SK-N-SH (cell line): Measurements from ENCODE around the gene PTPN13. TPM values are rescaled to one million over a fixed set of nuclear protein-coding genes. Genes with fewer than 3 reads are reported as not detected.

Experiments
- CTCF ChIA-PET: fragments of 300-600, 350-600 bp; formaldehyde crosslinking; extraction: SDS; loops from one replicate; lab custom pipeline; 2021; lab: Yijun Ruan, JAX
- POLR2A ChIA-PET: fragments of 350-600 bp; sonication (Branson Sonifier 250); formaldehyde crosslinking; extraction: SDS; loops from one replicate; lab custom pipeline; 2020; ENCODE audit warnings: antibody characterized with exemption, inconsistent platforms; lab: Yijun Ruan, JAX
- DNase-seq: peaks from one replicate; pipeline ENCODE4 v3.0.0; 2012
- H2AFZ ChIP-seq: fragments of 200-600 bp; sonication (generic); 2 replicates; pipeline ENCODE4 v1.8.1; 2016; ENCODE audit warnings: antibody characterized with exemption, mild to moderate bottlenecking, low read depth
- H3F3A ChIP-seq: fragments of 200-600 bp; sonication (generic); replicated peaks from 2 replicates; pipeline ENCODE3; 2016; ENCODE audit warnings: antibody characterized with exemption, mild to moderate bottlenecking; ENCODE audit not compliant: insufficient read depth
- H3K27ac ChIP-seq, 2 experiments: fragments of 200-500 bp in 1 of 2; fragments of 200-600 bp in 1 of 2; sonication (Bioruptor generic) in 1 of 2; sonication (generic), shearing (Covaris generic) in 1 of 2; 2 replicates each; pipeline versions ENCODE4 v1.5.1 to v1.6.1; 2014 to 2016; ENCODE audit warnings: low read depth in 2 of 2, inconsistent platforms in 1 of 2, low read length in 1 of 2, mild to moderate bottlenecking in 1 of 2, mixed read lengths in 1 of 2
- H3K27me3 ChIP-seq: fragments of 200-600 bp; sonication (generic), shearing (Covaris generic); 2 replicates; pipeline ENCODE4 v1.6.1; 2016; ENCODE audit warnings: mixed run types; ENCODE audit not compliant: insufficient read depth
- H3K36me3 ChIP-seq, 2 experiments: fragments of 200-500 bp in 1 of 2; fragments of 200-600 bp in 1 of 2; sonication (Bioruptor generic) in 1 of 2; sonication (generic) in 1 of 2; replicated peaks in 1 of 2; 2 replicates each; pipeline versions ENCODE3 to v1.5.1; 2014 to 2016; ENCODE audit warnings: low read length in 1 of 2, mild to moderate bottlenecking in 1 of 2; ENCODE audit not compliant: insufficient read depth in 2 of 2, control insufficient read depth in 1 of 2
- H3K4me1 ChIP-seq, 2 experiments: fragments of 200-500 bp in 1 of 2; fragments of 200-600 bp in 1 of 2; sonication (Bioruptor generic) in 1 of 2; sonication (generic), shearing (Covaris generic) in 1 of 2; 2 replicates each; pipeline versions ENCODE4 v1.5.1 to v1.6.1; 2014 to 2016; ENCODE audit warnings: low read depth in 1 of 2, low read length in 1 of 2, mixed run types in 1 of 2; ENCODE audit not compliant: insufficient read depth in 2 of 2, control insufficient read depth in 1 of 2
- H3K4me2 ChIP-seq: fragments of 200-600 bp; sonication (generic), shearing (Covaris generic); 2 replicates; pipeline ENCODE4 v1.6.1; 2017; ENCODE audit warnings: mixed run types
- H3K4me3 ChIP-seq, 2 experiments: fragments of 200-500 bp in 1 of 2; fragments of 200-600 bp in 1 of 2; sonication (Bioruptor generic) in 1 of 2; sonication (generic), shearing (Covaris generic) in 1 of 2; 2 replicates each; pipeline versions ENCODE4 v1.5.1 to v1.8.1; 2014 to 2016; ENCODE audit warnings: low read depth in 2 of 2, inconsistent platforms in 1 of 2, low read length in 1 of 2, mild to moderate bottlenecking in 1 of 2, mixed read lengths in 1 of 2, moderate library complexity in 1 of 2
- H3K79me2 ChIP-seq: fragments of 200-600 bp; sonication (generic); 2 replicates; pipeline ENCODE4 v1.8.1; 2017; ENCODE audit warnings: mild to moderate bottlenecking; ENCODE audit not compliant: insufficient read depth
- H3K9ac ChIP-seq: fragments of 200-600 bp; sonication (generic); 2 replicates; pipeline ENCODE4 v1.6.1; 2017; ENCODE audit warnings: mixed run types
- H3K9me2 ChIP-seq: fragments of 200-600 bp; sonication (generic); 2 replicates; pipeline ENCODE4 v1.6.1; 2017; ENCODE audit warnings: mixed run types
- H3K9me3 ChIP-seq: fragments of 200-600 bp; sonication (generic); 2 replicates; pipeline ENCODE4 v1.6.1; 2017; ENCODE audit warnings: mixed run types, mild to moderate bottlenecking, moderate library complexity
- H4K20me1 ChIP-seq: fragments of 200-600 bp; sonication (generic); 2 replicates; pipeline ENCODE4 v1.6.1; 2017; ENCODE audit warnings: mild to moderate bottlenecking, mixed run types; ENCODE audit not compliant: insufficient read depth
- ELF1 ChIP-seq: IDR thresholded peaks from 2 replicates; pipeline ENCODE4 v1.4.0; 2012
- FOSL2 ChIP-seq: IDR thresholded peaks from 2 replicates; pipeline ENCODE4 v1.4.0; 2012; ENCODE audit warnings: low read depth, mild to moderate bottlenecking, moderate library complexity, borderline replicate concordance
- FOXJ3 ChIP-seq: sonication (generic); formaldehyde crosslinking; IDR thresholded peaks from 2 replicates; pipeline ENCODE4 v1.5.1; 2020; ENCODE audit warnings: mild to moderate bottlenecking, missing genetic modification reagents
- GABPA ChIP-seq: IDR thresholded peaks from 2 replicates; pipeline ENCODE4 v1.4.0; 2012; ENCODE audit warnings: low read depth, mild to moderate bottlenecking
- GATA2 ChIP-seq: sonication (generic); formaldehyde crosslinking; IDR thresholded peaks from 2 replicates; pipeline ENCODE4 v1.5.0; 2020; ENCODE audit warnings: mild to moderate bottlenecking, missing genetic modification reagents
- MXI1 ChIP-seq: IDR thresholded peaks from 2 replicates; pipeline ENCODE4 v1.6.1; 2012; ENCODE audit warnings: mild to moderate bottlenecking, low read depth, low read length, improper control_type of control experiment
- NFIC ChIP-seq: IDR thresholded peaks from 2 replicates; pipeline ENCODE4 v1.4.0; 2012; ENCODE audit warnings: borderline replicate concordance
- NRF1 ChIP-seq: IDR thresholded peaks from 2 replicates; pipeline ENCODE4 v1.6.1; 2012; ENCODE audit warnings: low read depth, mild to moderate bottlenecking, low read length
- POLR2AphosphoS5 ChIP-seq: IDR thresholded peaks from 2 replicates; pipeline ENCODE4 v1.6.1; 2012; ENCODE audit warnings: low read depth, low read length
- RAD21 ChIP-seq: IDR thresholded peaks from 2 replicates; pipeline ENCODE4 v1.6.1; 2012; ENCODE audit warnings: mild to moderate bottlenecking, low read length
- RCOR1 ChIP-seq: fragments of 150-350 bp; IDR thresholded peaks from 2 replicates; pipeline ENCODE4 v1.6.1; 2017; ENCODE audit warnings: antibody characterized with exemption, low read length
- RFX5 ChIP-seq: IDR thresholded peaks from 2 replicates; pipeline ENCODE4 v1.6.1; 2012; ENCODE audit warnings: mild to moderate bottlenecking, improper control_type of control experiment, low read length
- RXRA ChIP-seq: IDR thresholded peaks from 2 replicates; pipeline ENCODE4 v1.4.0; 2012; ENCODE audit warnings: low read depth, mild to moderate bottlenecking, borderline replicate concordance
- SIN3A ChIP-seq: IDR thresholded peaks from 2 replicates; pipeline ENCODE4 v1.6.1; 2012; ENCODE audit warnings: low read depth, mild to moderate bottlenecking, low read length, moderate library complexity, borderline replicate concordance
- SMC3 ChIP-seq: IDR thresholded peaks from 2 replicates; pipeline ENCODE4 v1.6.1; 2012; ENCODE audit warnings: low read depth, low read length, improper control_type of control experiment
- TAF1 ChIP-seq: IDR thresholded peaks from 2 replicates; pipeline ENCODE4 v1.6.1; 2012; ENCODE audit warnings: low read depth, mild to moderate bottlenecking, low read length, moderate library complexity, borderline replicate concordance
- TEAD4 ChIP-seq: IDR thresholded peaks from 2 replicates; pipeline ENCODE4 v1.4.0; 2012; ENCODE audit warnings: mild to moderate bottlenecking, borderline replicate concordance; ENCODE audit not compliant: insufficient read depth
- WGBS: methylation state at CpG from one replicate; pipeline ENCODE4 v1.1.6; 2017; ENCODE audit warnings: low lambda C conversion rate; 5-methylcytosine and 5-hydroxymethylcytosine counted together
- polyA plus RNA-seq, 3 experiments: library from polyadenylated mRNA; depleted of rRNA; stranded (reverse); fragments of >200 nt; gene quantifications; 2 replicates each; pipeline ENCODE4 v1.2.3, GENCODE V29; 2012
- TF ChIP-seq, protein P1 (sequence below): IDR thresholded peaks from 2 replicates; pipeline ENCODE4 v1.4.0; 2012; ENCODE audit warnings: low read depth
- TF ChIP-seq, protein P2 (sequence below): fragments of 200-600 bp; sonication (generic); IDR thresholded peaks from 2 replicates; pipeline ENCODE4 v1.6.1; 2017; ENCODE audit warnings: antibody characterized with exemption, mild to moderate bottlenecking, moderate library complexity
- TF ChIP-seq, protein P3 (sequence below): IDR thresholded peaks from 2 replicates; pipeline ENCODE4 v1.4.0; 2012; ENCODE audit warnings: low read depth, borderline replicate concordance
- TF ChIP-seq, protein P4 (sequence below): fragments of 150-350 bp; IDR thresholded peaks from 2 replicates; pipeline ENCODE4 v1.6.1; 2017; ENCODE audit warnings: antibody characterized with exemption, low read length, low read depth, borderline replicate concordance

The PTPN13 gene
- polyA plus RNA-seq, 1 of the 3 experiments (the other 2 are of a cell fraction), result 5.5 TPM

DNA sequence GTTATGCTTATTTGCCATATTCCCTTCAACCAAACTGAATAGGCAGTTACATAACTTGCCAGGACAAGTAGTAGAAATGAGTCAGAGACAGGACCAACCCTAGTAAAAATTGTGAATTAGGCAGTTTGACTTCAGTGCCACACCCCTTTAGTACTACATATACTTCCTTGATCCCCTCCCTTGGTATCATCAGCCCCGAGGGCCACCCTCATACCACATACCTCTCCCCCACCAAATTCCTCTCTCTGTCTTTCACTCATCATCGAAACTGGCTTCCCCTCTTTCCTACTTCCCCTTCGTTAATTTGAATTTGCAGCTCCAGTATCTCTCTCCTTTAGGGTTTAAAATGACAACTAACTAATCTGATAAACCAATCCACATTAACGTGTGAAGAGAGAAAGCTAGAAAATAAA lies 7.9 kb upstream of the PTPN13 start:
- ChIA-PET CTCF (interaction anchor here (0.8 to 1.3 kb wide), 2 partner anchors 22 to 114 kb away, joined by 3 read pairs; no protein-coding TSS in a partner anchor), POLR2A (no interaction called here)

DNA sequence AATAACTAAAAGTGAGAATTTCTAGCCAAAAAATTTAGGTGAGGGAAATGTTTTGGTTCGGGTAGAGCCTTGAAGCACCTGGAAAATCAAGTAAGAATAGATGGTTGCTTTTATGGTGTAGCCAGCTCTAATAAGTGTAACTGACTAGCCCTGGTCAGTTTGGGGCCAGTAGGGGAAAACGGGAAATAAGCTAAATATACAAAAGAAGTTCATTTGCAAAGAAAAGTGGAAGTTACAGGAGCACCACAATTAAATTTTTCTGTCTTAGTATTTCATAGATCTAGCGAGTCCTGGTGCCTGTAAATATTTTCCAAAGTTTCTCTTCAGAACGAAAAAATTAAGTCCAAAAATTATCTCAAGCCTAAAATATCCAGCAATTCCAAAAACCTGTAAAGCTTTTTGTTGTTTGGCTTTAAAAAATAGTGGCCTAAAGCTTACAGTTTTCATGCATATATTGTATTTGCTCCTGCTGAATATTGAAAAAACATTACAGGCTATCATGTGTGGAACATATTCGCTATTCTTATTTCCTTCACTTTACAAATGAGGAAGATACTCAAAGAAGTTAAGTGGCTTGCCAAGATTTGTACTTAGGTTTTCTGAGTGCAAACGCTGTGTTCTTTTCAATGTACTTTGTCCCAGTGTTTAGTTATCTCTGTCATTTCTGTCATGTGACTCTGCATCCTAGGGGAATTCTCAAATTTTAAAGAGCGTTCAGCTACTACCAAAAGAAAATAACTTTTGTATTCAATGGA lies 7.3 kb upstream of the PTPN13 start:
- CTCF ChIA-PET, result interaction anchor here (0.8 kb wide), 1 partner anchor 113 kb away, joined by 3 read pairs; no protein-coding TSS in a partner anchor
- POLR2A ChIA-PET, result no interaction called here
- Histone ChIP-seq H3K27me3 (no peaks in the 10 kb centered on the region), H2AFZ (no peak overlapping the region), H3K4me2 (no peak overlapping the region), H3K27ac (no peak overlapping the region), H3K9me2 (no peaks in the 10 kb centered on the region), H3K79me2 (no peaks in the 10 kb centered on the region), H3K36me3 (no peaks in the 10 kb centered on the region), H3F3A (no peaks in the 10 kb centered on the region), H3K9ac (no peak overlapping the region), H3K4me1 (no peaks in the 10 kb centered on the region; a peak in 1 of 4 replicates), H3K9me3 (no peaks in the 10 kb centered on the region), H4K20me1 (no peaks in the 10 kb centered on the region), H3K4me3 (no peak overlapping the region)
- DNase-seq, result no peak
- 83% methylated on average over 7 of the region's 7 CpGs for WGBS
- TF ChIP-seq SMC3 (no peak), ELF1 (no peak), NRF1 (no peak), NFIC (no peak), RXRA (no peak), RFX5 (no peak), TAF1 (no peak), SIN3A (no peak), MXI1 (no peak), FOSL2 (no peak), GABPA (no peak), GATA2 (no peak)
- TF ChIP-seq, protein P1, sequence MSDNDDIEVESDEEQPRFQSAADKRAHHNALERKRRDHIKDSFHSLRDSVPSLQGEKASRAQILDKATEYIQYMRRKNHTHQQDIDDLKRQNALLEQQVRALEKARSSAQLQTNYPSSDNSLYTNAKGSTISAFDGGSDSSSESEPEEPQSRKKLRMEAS, result no peak
- TF ChIP-seq, protein P2, sequence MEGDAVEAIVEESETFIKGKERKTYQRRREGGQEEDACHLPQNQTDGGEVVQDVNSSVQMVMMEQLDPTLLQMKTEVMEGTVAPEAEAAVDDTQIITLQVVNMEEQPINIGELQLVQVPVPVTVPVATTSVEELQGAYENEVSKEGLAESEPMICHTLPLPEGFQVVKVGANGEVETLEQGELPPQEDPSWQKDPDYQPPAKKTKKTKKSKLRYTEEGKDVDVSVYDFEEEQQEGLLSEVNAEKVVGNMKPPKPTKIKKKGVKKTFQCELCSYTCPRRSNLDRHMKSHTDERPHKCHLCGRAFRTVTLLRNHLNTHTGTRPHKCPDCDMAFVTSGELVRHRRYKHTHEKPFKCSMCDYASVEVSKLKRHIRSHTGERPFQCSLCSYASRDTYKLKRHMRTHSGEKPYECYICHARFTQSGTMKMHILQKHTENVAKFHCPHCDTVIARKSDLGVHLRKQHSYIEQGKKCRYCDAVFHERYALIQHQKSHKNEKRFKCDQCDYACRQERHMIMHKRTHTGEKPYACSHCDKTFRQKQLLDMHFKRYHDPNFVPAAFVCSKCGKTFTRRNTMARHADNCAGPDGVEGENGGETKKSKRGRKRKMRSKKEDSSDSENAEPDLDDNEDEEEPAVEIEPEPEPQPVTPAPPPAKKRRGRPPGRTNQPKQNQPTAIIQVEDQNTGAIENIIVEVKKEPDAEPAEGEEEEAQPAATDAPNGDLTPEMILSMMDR, result no peak
- TF ChIP-seq, protein P3, sequence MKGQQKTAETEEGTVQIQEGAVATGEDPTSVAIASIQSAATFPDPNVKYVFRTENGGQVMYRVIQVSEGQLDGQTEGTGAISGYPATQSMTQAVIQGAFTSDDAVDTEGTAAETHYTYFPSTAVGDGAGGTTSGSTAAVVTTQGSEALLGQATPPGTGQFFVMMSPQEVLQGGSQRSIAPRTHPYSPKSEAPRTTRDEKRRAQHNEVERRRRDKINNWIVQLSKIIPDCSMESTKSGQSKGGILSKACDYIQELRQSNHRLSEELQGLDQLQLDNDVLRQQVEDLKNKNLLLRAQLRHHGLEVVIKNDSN, result no peak

More for the DNA sequence above, 7.9 kb upstream of the PTPN13 start:
- 84% methylated on average over 4 of the region's 4 CpGs for WGBS
- H3K4me2 ChIP-seq, result no peak overlapping the region
- no peaks in the 10 kb centered on the region; a peak in 1 of 4 replicates for H3K4me1 ChIP-seq
- H3K36me3 ChIP-seq, result no peaks in the 10 kb centered on the region
- H3K4me3 ChIP-seq, result no peak overlapping the region
- H2AFZ ChIP-seq, result no peak overlapping the region
- no peak overlapping the region for H3K9ac ChIP-seq
- no peaks in the 10 kb centered on the region for H3K79me2 ChIP-seq
- H3K27ac ChIP-seq, result no peak overlapping the region
- DNase-seq, result no peak
- H3F3A ChIP-seq, result no peaks in the 10 kb centered on the region
- H4K20me1 ChIP-seq, result no peaks in the 10 kb centered on the region
- no peaks in the 10 kb centered on the region for H3K9me2 ChIP-seq
- H3K27me3 ChIP-seq, result no peaks in the 10 kb centered on the region
- no peak for TF ChIP-seq FOXJ3
- TF ChIP-seq, protein P3, result no peak
- TF ChIP-seq, protein P1, result no peak
- TF ChIP-seq, protein P4, sequence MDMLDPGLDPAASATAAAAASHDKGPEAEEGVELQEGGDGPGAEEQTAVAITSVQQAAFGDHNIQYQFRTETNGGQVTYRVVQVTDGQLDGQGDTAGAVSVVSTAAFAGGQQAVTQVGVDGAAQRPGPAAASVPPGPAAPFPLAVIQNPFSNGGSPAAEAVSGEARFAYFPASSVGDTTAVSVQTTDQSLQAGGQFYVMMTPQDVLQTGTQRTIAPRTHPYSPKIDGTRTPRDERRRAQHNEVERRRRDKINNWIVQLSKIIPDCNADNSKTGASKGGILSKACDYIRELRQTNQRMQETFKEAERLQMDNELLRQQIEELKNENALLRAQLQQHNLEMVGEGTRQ, result no peak
- no peak for TF ChIP-seq RAD21
- no peak for TF ChIP-seq GATA2
- no peak for TF ChIP-seq TAF1
- no peak for TF ChIP-seq RCOR1
- no peak for TF ChIP-seq SMC3
- TF ChIP-seq TEAD4, result no peak
- no peak for TF ChIP-seq POLR2AphosphoS5
- TF ChIP-seq, all 33 proteins: peak for 0
- H3K9me3 ChIP-seq, result no peaks in the 10 kb centered on the region
